Upper lobe of left lung (tissue), 6 donors: Measurements from ENCODE around the gene AMPD1. TPM values are rescaled to one million over a fixed set of nuclear protein-coding genes. Genes with fewer than 3 reads are reported as not detected.

ENCODE experiments used
- ATAC-seq, 2 donors: fragments of 200-7000 bp; cut with Tn5 transposase; one replicate each; pipeline ENCODE4 v1.9.1; 2022; ENCODE audit warnings: mild to moderate bottlenecking in 2 of 2, moderate library complexity in 2 of 2; ENCODE audit not compliant: low FRiP score in 2 of 2
- DNase-seq, 2 donors: peaks; one replicate each; pipeline ENCODE4 v3.0.0-alpha.2; 2019 to 2020
- H3K27ac ChIP-seq, 4 donors: fragments of 200-600 bp; sonication (generic); one replicate each; pipeline ENCODE4 v1.5.1; 2016 to 2019
- H3K27me3 ChIP-seq, 4 donors: fragments of 200-600 bp; sonication (generic); one replicate each; pipeline ENCODE4 v1.5.1; 2017 to 2019
- H3K36me3 ChIP-seq, 4 donors: fragments of 200-600 bp; sonication (generic); one replicate each; pipeline ENCODE4 v1.5.1; 2016 to 2019
- H3K4me1 ChIP-seq, 4 donors: fragments of 200-600 bp; sonication (generic); one replicate each; pipeline ENCODE4 v1.5.1; 2018 to 2019
- H3K4me3 ChIP-seq, 4 donors: fragments of 200-600 bp; sonication (generic); one replicate each; pipeline ENCODE4 v1.5.1; 2017 to 2019; ENCODE audit warnings: mild to moderate bottlenecking in 2 of 4, moderate library complexity in 1 of 4
- H3K9me3 ChIP-seq, 4 donors: fragments of 200-600 bp; sonication (generic); one replicate each; pipeline ENCODE4 v1.5.1; 2018 to 2019
- CTCF ChIP-seq, 6 experiments: fragments of 450-650 bp in 4 of 6; fragments of 200-600 bp in 2 of 6; sonication (generic) in 2 of 6; IDR thresholded peaks; one replicate each; pipeline ENCODE4 v1.5.1; 2016 to 2019; ENCODE audit warnings: antibody characterized with exemption in 6 of 6
- EP300 ChIP-seq, 4 donors: sonication (generic); formaldehyde crosslinking; IDR thresholded peaks; one replicate each; pipeline ENCODE4 v1.5.1; 2017; ENCODE audit warnings: antibody characterized with exemption in 4 of 4, control low read depth in 2 of 4
- POLR2A ChIP-seq, 4 donors: fragments of 450-650 bp; IDR thresholded peaks; one replicate each; pipeline ENCODE4 v1.5.1; 2016 to 2017; ENCODE audit warnings: antibody characterized with exemption in 4 of 4, mild to moderate bottlenecking in 2 of 4
- POLR2AphosphoS5 ChIP-seq, 2 donors: sonication (generic); formaldehyde crosslinking; IDR thresholded peaks; one replicate each; pipeline ENCODE4 v1.5.1; 2017; ENCODE audit warnings: antibody characterized with exemption in 2 of 2
- WGBS, 2 donors: methylation state at CpG; one replicate each; pipeline ENCODE4 v1.1.5; 2017 to 2018; 5-methylcytosine and 5-hydroxymethylcytosine counted together
- total RNA-seq, 6 donors: library from RNA; depleted of rRNA in 4 of 6; stranded (reverse); fragments of >200 nt in 4 of 6; gene quantifications; one replicate each; pipeline versions ENCODE4 v1.1.0 to v1.2.1, GENCODE V29; 2016 to 2021
- donor health status: DM: no; HTN: no; CAD: no; lungs with moderate emphysema.
- donor health status: DM: no; HTN: yes; CAD: no; lungs with severe emphysema.

AMPD1 gene
- total RNA-seq, 6 donors from 2014 or later: 0.26 to 0.77 (median 0.30) TPM; not detected in 3

GRCh38 chr1:114715952-114716303, 20.6 kb upstream of the AMPD1 start:
- ATAC-seq (peak in 1 of 2 donors; percentile 6), DNase-seq (no peak)
- TF ChIP-seq EP300 (IDR thresholded peaks at IDR 0.05) (no peak), POLR2A (IDR thresholded peaks at IDR 0.05) (no peak), CTCF (IDR thresholded peaks at IDR 0.05) (no peak), POLR2AphosphoS5 (IDR thresholded peaks at IDR 0.05) (no peak)
- Histone ChIP-seq H3K4me1 (peaks cover 11 to 19% (median 12%) of the 10 kb centered on the region in 4 donors), H3K4me3 (peak overlapping the region; percentile 69 to 84 (median 70)), H3K27me3 (no peaks in the 10 kb centered on the region), H3K27ac (peak overlapping the region; percentile 91 to 95 (median 94)), H3K9me3 (no peaks in the 10 kb centered on the region), H3K36me3 (peaks cover 22 to 72% (median 52%) of the 10 kb centered on the region in 4 donors)
- 42 to 46% methylated on average over 4 of the region's 4 CpGs for WGBS, 2 donors

- TF ChIP-seq POLR2AphosphoS5 (IDR thresholded peaks at IDR 0.05): no peak
- TF ChIP-seq CTCF (IDR thresholded peaks at IDR 0.05): no peak
- no peak for TF ChIP-seq EP300 (IDR thresholded peaks at IDR 0.05)
- TF ChIP-seq POLR2A (IDR thresholded peaks at IDR 0.05): no peak
- peaks cover 11 to 19% (median 12%) of the 10 kb centered on the region in 4 donors for H3K4me1 ChIP-seq
- no peak for ATAC-seq
- peaks cover 15 to 71% (median 48%) of the 10 kb centered on the region in 4 donors for H3K36me3 ChIP-seq
- no peak overlapping the region for H3K4me3 ChIP-seq
- DNase-seq: no peak
- H3K9me3 ChIP-seq: no peaks in the 10 kb centered on the region
- WGBS, 2 donors: 88 to 91% methylated on average over 4 of the region's 4 CpGs
- no peak overlapping the region for H3K27ac ChIP-seq
- no peaks in the 10 kb centered on the region for H3K27me3 ChIP-seq
Observed at GRCh38 chr1:114712977-114713376, 17.6 kb upstream of the AMPD1 start.

GRCh38 chr1:114710360-114710759, 15.0 kb upstream of the AMPD1 start:
- DNase-seq: no peak
- TF ChIP-seq POLR2A (IDR thresholded peaks at IDR 0.05) (no peak), EP300 (IDR thresholded peaks at IDR 0.05) (no peak), CTCF (IDR thresholded peaks at IDR 0.05) (no peak), POLR2AphosphoS5 (IDR thresholded peaks at IDR 0.05) (no peak)
- H3K36me3 ChIP-seq: peaks cover 25 to 89% (median 61%) of the 10 kb centered on the region in 4 donors
- no peak overlapping the region for H3K4me3 ChIP-seq
- no peaks in the 10 kb centered on the region for H3K27me3 ChIP-seq
- peaks cover 5 to 8% (median 6%) of the 10 kb centered on the region in 4 donors for H3K4me1 ChIP-seq
- 83 to 99% methylated on average over 3 of the region's 3 CpGs for WGBS, 2 donors
- H3K9me3 ChIP-seq: no peaks in the 10 kb centered on the region
- no peak overlapping the region for H3K27ac ChIP-seq
- ATAC-seq: no peak

- ATAC-seq (no peak), DNase-seq (no peak)
- H3K36me3 ChIP-seq: peaks cover 22 to 73% (median 50%) of the 10 kb centered on the region in 4 donors
- H3K4me1 ChIP-seq: no peaks in the 10 kb centered on the region
- TF ChIP-seq EP300 (IDR thresholded peaks at IDR 0.05) (no peak), CTCF (IDR thresholded peaks at IDR 0.05) (no peak), POLR2AphosphoS5 (IDR thresholded peaks at IDR 0.05) (no peak), POLR2A (IDR thresholded peaks at IDR 0.05) (no peak)
- 91 to 92% methylated on average over 2 of the region's 2 CpGs for WGBS, 2 donors
- H3K4me3 ChIP-seq: no peak overlapping the region
- no peaks in the 10 kb centered on the region for H3K27me3 ChIP-seq
- no peak overlapping the region for H3K27ac ChIP-seq
- H3K9me3 ChIP-seq: no peaks in the 10 kb centered on the region
Observed at GRCh38 chr1:114707604-114708003, 12.3 kb upstream of the AMPD1 start.

GRCh38 chr1:114703242-114703641, 7.9 kb upstream of the AMPD1 start:
- no peak for DNase-seq
- Histone ChIP-seq H3K36me3 (peaks cover 13 to 32% (median 19%) of the 10 kb centered on the region in 4 donors), H3K4me3 (no peak overlapping the region), H3K27me3 (no peaks in the 10 kb centered on the region), H3K9me3 (no peaks in the 10 kb centered on the region), H3K4me1 (no peaks in the 10 kb centered on the region), H3K27ac (no peak overlapping the region)
- no peak for TF ChIP-seq CTCF (IDR thresholded peaks at IDR 0.05)
- TF ChIP-seq POLR2AphosphoS5 (IDR thresholded peaks at IDR 0.05): no peak
- no peak for TF ChIP-seq POLR2A (IDR thresholded peaks at IDR 0.05)
- TF ChIP-seq EP300 (IDR thresholded peaks at IDR 0.05): no peak
- whole genome bisulfite sequencing, 2 donors: 96 to 100% methylated on average over 1 of the region's 1 CpG
- ATAC-seq: no peak
